Stomach (tissue), 4 donors: ENCODE data around the gene CYP4F12.

ENCODE experiments used
- POLR2A ChIP-seq, 4 donors: fragments of 450-650 bp; IDR thresholded peaks; one replicate each; pipeline ENCODE4 v1.6.1; 2016; ENCODE audit warnings: antibody characterized with exemption in 4 of 4, control low read depth in 2 of 4, mild to moderate bottlenecking in 1 of 4, moderate library complexity in 1 of 4
- TF ChIP-seq, protein P1 (sequence below), 7 experiments: fragments of 450-650 bp in 4 of 7; fragments of 200-600 bp in 3 of 7; sonication (generic) in 3 of 7; IDR thresholded peaks; one replicate each; pipeline ENCODE4 v1.5.1; 2016 to 2019; ENCODE audit warnings: antibody characterized with exemption in 7 of 7, control low read depth in 2 of 7, mild to moderate bottlenecking in 1 of 7

DNA sequence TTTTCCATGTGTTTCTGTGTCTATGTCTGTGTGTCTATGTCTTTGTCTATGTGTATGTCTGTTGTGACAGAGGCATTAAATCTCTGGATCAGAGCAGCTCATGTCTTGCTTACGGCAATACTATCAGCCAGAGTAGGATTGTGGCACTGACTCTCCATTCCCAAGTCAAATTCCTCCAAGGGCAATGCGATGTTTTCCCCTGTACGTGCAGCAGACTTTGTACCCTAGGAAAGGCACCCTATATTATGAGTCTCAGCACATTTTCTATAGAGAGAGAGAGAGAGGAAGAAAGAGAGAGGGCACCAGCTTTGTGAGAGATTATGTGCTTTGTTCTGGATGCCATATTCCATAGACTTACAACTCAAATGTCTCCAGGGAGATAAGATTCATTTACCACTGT is 21.1 kb upstream of the CYP4F12 start:
- TF ChIP-seq, protein P1, sequence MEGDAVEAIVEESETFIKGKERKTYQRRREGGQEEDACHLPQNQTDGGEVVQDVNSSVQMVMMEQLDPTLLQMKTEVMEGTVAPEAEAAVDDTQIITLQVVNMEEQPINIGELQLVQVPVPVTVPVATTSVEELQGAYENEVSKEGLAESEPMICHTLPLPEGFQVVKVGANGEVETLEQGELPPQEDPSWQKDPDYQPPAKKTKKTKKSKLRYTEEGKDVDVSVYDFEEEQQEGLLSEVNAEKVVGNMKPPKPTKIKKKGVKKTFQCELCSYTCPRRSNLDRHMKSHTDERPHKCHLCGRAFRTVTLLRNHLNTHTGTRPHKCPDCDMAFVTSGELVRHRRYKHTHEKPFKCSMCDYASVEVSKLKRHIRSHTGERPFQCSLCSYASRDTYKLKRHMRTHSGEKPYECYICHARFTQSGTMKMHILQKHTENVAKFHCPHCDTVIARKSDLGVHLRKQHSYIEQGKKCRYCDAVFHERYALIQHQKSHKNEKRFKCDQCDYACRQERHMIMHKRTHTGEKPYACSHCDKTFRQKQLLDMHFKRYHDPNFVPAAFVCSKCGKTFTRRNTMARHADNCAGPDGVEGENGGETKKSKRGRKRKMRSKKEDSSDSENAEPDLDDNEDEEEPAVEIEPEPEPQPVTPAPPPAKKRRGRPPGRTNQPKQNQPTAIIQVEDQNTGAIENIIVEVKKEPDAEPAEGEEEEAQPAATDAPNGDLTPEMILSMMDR (IDR thresholded peaks at IDR 0.05), result no peak
- no peak for TF ChIP-seq POLR2A (IDR thresholded peaks at IDR 0.05)
